EH (cell line): ENCODE data around the gene P2RX5.

Experiments
- DNase-seq: peaks from one replicate; pipeline ENCODE4 v3.0.0-alpha.2; 2015; ENCODE audit warnings: low read depth

The P2RX5 gene

DNA sequence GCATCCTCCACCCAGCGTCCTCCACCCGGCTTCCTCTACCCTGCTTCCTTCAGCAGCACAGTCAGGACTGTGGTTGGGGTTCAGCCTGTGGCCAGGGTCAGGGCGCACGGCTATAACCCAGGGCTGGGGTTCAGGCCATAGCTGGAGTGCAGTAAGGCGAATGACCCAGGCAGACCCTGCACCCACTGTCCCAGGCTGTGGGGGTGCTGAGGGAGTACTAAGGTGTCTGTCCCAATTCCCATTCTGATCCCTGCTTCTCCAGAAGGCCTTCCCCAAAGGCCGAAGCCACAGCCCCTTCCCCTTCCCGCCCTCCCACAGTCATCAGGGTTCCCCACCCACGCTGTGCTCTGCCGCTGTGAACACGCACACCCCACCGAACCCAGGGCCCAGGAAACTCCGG lies 14.9 kb downstream of the P2RX5 start:
- no peak for DNase-seq

- no peak for DNase-seq
Observed at GRCh38 chr17:3679531-3680126, 16.3 kb downstream of the P2RX5 start.

- no peak for DNase-seq
Observed at GRCh38 chr17:3678821-3679530, 17.0 kb downstream of the P2RX5 start.

GRCh38 chr17:3678095-3678820 lies 17.7 kb downstream of the P2RX5 start:
- DNase-seq: no peak

DNA sequence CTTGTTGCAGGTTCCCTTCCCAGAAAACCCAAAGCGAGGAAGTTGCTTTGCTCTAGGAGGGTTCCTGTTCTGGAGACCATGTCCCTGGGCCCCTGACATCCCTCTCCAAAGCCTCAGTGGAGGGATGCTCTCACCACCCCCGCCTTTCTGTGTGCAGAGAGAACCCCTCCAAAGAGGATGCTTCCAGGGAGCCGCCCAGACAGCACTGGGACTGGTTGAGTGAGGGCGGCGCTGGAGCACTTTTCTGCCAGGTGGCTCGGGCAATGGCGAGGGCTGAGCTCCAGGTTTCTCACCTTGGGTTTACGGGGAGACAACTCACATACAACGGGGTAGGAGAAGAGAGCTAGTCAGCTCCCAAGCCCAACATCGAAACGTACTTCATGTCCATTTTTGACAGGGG lies 20.1 kb downstream of the P2RX5 start:
- no peak for DNase-seq

DNA sequence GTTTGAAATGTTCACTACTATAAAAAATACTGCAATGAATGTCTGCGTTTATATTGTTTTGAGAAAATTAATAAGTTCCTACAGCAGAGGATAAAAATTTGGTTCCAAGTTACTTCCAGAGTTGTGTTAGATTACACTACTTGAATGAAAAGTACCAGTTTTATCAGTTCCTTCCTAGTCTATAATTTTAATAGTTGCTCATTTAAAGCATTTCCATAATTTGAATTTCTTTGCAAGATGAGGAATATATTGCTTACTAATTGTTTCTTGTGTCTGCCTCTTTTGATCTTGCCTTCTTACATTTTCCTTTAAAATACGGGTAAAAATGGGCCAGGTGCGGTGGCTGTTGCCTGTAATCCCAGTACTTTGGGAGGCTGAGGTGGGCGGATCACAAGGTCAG lies 23.4 kb downstream of the P2RX5 start:
- DNase-seq: no peak

- no peak for DNase-seq
Observed at GRCh38 chr17:3669548-3669947, 26.4 kb downstream of the P2RX5 start.

- no peak for DNase-seq
Observed at GRCh38 chr17:3669085-3669347, 26.9 kb downstream of the P2RX5 start.

GRCh38 chr17:3668279-3669084 lies 27.5 kb downstream of the P2RX5 start, which contains the start of the genes EMC6 and TAX1BP3:
TSS of gene EMC6 (plus strand) at chr17:3668812. CDS start at chr17:3669147, 335 bp downstream.
TSS of gene TAX1BP3 (minus strand) at chr17:3668578. CDS start at chr17:3668526, 52 bp downstream.
- DNase-seq: peak; percentile 98

DNA sequence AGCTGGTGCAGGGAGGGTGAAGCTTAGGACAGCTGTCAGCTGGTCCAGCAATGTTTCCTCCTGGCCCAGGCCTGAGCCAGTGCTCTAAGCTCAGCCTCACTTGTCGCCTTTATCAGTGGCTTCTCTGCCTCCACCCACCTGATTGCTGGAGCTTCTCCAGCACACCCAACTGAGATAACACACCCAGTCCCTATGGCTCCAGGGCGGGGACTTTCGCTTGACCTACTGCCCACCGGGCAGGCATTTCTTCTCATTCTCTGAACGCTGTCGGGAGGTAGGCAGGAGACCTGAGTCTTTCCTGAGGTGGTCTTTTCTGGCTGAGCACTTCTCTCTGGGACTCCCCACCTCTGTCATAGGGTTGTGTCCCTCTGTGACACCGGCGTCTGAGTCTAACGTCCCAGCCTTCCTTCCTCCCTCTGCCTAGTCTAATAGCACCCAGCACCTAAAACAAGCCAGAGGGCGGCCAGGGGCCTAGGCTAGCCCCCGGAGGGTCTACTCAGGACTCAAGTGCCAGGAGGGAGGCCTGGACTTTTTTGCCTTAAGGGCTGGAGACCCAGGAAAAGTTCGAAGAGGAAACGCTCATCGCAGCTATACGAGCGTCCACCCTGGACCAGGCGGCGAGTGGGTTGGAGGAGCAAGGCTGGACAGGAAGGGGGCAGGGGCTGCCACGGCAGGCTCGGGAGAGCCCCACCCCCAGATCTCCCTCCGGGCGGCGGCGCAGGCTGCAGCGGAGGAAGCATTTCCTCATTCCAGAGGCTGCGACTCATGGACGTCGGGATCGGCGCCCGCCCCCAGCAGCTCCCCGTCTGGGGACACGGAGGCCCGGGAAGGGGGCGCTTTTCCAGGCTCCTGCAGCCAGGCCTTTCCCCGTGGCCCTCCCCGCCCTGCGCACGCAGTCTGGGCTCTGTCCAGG lies 28.3 kb downstream of the P2RX5 start:
- DNase-seq: peak; percentile 96

DNA sequence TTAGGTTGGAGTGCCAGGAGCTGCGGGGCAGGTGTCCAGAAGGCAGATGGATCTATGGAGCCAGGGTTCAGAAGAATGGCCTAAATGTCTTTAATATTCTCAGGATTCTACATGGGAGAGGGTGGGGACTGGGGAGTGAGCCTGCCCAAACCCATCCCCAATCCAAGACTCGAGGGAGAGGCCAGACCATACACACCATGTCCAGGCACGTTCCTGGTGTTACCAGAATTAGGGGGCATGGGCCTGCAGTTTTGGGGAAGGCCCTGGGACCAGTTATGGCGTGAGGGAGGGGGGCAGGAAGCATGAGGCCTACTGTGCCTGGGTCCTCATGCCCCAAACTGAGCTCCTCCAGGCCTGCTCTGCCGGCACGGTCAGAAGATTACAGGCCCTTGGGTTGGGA lies 29.4 kb downstream of the P2RX5 start:
- DNase-seq: no peak

DNA sequence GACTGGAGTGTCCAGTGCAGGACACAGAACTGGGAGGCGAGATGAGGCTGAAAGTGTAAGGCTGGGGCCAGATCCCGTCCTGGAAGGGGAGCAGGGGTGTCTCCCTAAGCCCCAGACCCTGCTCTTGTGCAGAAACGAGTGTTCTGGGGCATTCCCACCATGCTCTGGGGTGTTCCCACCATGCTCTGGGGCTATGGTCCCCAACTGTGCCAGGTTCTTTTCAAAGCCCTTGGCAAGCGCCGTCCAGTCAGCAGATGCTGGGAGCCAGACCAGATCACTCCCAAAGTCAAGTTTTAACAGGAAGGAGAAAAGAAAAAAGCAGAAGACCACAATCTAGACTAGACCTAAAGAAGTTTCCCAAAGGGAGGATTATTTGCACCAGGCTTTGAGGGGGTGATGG lies 30.1 kb downstream of the P2RX5 start:
- DNase-seq: no peak

- DNase-seq: no peak
Observed at GRCh38 chr17:3663102-3664011, 32.6 kb downstream of the P2RX5 start.

DNA sequence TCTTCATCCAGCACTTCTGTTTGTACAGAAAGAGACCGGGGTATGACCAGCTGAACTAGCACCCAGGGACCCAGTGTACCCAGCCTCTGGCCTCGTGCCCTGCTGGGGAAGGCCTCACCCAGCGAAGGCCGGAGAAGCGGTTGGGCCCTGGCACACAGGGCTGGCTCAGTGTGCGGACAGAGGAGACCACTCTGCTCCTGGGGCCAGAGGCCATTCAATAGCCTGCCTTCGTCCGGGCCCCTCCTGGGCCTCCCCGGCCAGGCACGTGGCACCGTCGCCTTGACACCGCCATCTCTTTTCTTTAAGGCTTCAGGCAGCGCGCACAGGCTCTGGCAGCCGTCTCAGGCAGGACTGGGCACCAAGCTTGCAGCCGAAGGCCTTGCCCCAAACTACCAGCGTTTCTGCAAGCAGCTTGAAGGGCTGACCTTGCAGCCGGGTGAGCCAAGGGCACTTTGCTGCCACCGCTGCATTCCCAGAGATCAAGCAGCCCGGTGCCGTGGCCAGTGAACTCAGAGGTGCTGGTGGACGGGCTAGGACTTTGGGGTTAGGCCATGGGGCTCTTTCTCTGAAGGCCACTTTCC lies 35.6 kb downstream of the P2RX5 start:
- no peak for DNase-seq

DNA sequence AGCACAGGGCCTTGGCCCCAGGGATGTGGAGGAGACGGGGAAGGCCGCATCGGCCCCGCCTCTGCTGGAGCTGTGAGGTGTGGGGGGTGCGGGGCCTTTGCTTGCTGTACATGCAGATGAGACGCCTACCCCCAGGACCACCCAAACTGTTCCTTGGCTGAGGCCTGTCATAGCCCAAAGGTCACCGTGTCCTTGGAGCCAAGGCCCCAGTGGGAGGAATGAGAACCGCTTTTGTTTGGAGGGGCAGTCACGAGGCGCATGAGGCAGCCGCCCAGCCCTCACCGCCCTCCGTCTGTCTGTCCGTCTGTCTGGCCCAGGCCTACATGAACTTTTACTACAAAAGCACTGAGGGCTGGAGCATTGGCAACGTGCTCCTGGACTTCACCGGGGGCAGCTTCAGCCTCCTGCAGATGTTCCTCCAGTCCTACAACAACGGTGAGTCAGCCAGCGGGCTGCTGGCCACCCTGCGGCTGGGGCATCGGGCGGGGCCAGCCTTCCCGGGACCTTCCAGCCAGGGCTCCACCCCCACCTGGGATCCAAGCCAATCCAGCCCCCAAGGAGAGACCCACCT lies 36.3 kb downstream of the P2RX5 start:
- DNase-seq: peak; percentile 91

- DNase-seq: no peak
Observed at GRCh38 chr17:3658784-3659449, 37.0 kb downstream of the P2RX5 start.

GRCh38 chr17:3657874-3658783 lies 37.8 kb downstream of the P2RX5 start:
- no peak for DNase-seq

GRCh38 chr17:3657588-3657869 lies 38.4 kb downstream of the P2RX5 start:
- DNase-seq: no peak
